H1 (cell line): Measurements from ENCODE around the gene MICALL2. TPM values are rescaled to one million over a fixed set of nuclear protein-coding genes. Genes with fewer than 3 reads are reported as not detected.

Source experiments
- CHD2 ChIP-seq: IDR thresholded peaks from 2 replicates; pipeline ENCODE4 v1.6.1; 2012; ENCODE audit warnings: low read length, improper control_type of control experiment
- CREB1 ChIP-seq: IDR thresholded peaks from 2 replicates; pipeline ENCODE4 v1.6.1; 2012; ENCODE audit warnings: inconsistent platforms
- EP300 ChIP-seq, 2 experiments: IDR thresholded peaks; 1 replicate in 1 of 2; 2 replicates in 1 of 2; pipeline ENCODE4 v1.6.1; 2011 to 2012; ENCODE audit warnings: low read depth in 2 of 2, low read length in 2 of 2, mild to moderate bottlenecking in 2 of 2, borderline replicate concordance in 1 of 2, inconsistent platforms in 1 of 2, moderate library complexity in 1 of 2
- PHF8 ChIP-seq: fragments of 200-600 bp; sonication (generic); conservative IDR thresholded peaks from 2 replicates; pipeline ENCODE4 v1.7.1; 2012; ENCODE audit warnings: low read depth, mild to moderate bottlenecking, inconsistent platforms, low read length, moderate library complexity
- POLR2AphosphoS5 ChIP-seq: IDR thresholded peaks from 2 replicates; pipeline ENCODE4 v1.6.1; 2011; ENCODE audit warnings: low read depth, low read length
- SP4 ChIP-seq: IDR thresholded peaks from 2 replicates; pipeline ENCODE4 v1.6.1; 2012; ENCODE audit warnings: low read length, inconsistent platforms
- SUZ12 ChIP-seq: fragments of 200-600 bp; sonication (generic); IDR thresholded peaks from 2 replicates; pipeline ENCODE4 v1.6.1; 2012; ENCODE audit warnings: mild to moderate bottlenecking, inconsistent platforms, low read length, moderate library complexity, mixed read lengths
- TEAD4 ChIP-seq: IDR thresholded peaks from 2 replicates; pipeline ENCODE4 v1.6.1; 2012; ENCODE audit warnings: low read depth, low read length, inconsistent platforms, mixed read lengths
- ZNF274 ChIP-seq: IDR thresholded peaks from 2 replicates; pipeline ENCODE4 v1.7.0; 2012; ENCODE audit warnings: low read length, borderline replicate concordance; ENCODE audit errors: extremely low read depth
- polyA plus RNA-seq, 7 experiments: library from polyadenylated mRNA; depleted of rRNA in 3 of 7; stranded (reverse) in 5 of 7; unstranded in 2 of 7; fragments of >200 nt in 5 of 7; fragments of 200-250 nt in 2 of 7; gene quantifications; 1 replicate in 5 of 7; 2 replicates in 1 of 7; 4 replicates in 1 of 7; pipeline versions ENCODE4 v1.2.1 to v1.2.3, GENCODE V29; 2011 to 2013; ENCODE audit warnings: missing spikeins in 2 of 7, mixed read lengths in 2 of 7
- total RNA-seq: library from RNA; stranded (reverse); fragmentation: NEBNext Ultra II Directional; extraction: Animal tissue kit (Norgen Biotek cat#: 25700); gene quantifications from 2 replicates; pipeline ENCODE4 v1.2.1, GENCODE V29; 2021
- TF ChIP-seq, protein P1 (sequence below): IDR thresholded peaks from 2 replicates; pipeline ENCODE4 v1.6.1; 2012; ENCODE audit warnings: low read length, inconsistent platforms

The MICALL2 gene
- total and polyA plus RNA-seq, 2 of the 8 experiments (the other 6 are each of a cell fraction or from before 2014, with no cell fraction given) = 5.3 to 8.5 TPM

DNA sequence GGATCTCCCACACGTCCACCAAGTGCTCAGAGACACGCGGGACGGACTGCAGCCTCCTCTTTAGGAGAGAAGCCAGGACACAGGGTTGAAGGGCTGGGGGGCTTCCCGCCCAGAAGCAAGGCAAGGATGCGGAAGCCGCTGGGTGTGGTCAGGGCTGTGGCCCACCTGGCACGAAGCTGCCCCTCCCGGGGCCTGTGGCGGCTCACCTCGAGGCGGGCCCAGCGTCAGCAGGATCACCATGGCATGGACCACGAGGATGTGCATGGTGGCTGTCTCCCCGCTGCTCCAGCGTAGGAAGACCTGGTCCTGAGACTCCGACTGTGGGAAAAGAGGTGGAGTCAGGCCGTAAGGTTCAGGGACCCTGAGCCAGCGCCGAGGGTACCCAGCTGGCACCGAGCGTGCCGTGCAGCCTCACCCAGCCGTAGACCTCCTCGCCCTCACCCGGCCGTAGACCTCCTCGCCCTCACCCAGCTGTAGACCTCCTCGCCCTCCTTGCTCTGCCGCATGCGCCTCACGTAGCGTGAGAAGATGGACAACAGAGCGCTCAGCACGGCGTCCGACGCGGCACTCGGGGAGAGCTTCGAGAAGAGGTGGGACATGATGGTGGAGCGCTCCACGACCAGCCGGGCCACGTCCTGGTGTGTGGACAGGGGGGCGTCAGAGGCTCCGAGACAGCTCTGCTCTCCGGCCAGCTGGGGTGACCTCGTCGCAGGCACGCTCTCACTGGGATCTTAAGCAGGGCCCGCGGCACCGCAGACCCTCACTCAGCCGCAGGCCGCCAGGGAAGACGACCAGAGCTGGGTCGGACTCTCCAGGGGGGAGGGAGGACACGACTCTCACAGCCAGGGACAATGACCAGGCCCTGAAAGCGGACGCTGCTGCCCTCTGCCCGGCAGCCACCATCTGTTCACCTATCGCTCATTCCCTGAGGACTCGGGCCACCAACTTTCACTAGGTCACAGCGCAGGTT, 24.6 kb upstream of the MICALL2 start (continued):
- no peak for TF ChIP-seq ZNF274
- TF ChIP-seq POLR2AphosphoS5 = no peak
- TF ChIP-seq TEAD4 = no peak
- TF ChIP-seq EP300 (IDR thresholded peaks at IDR 0.05; ENCODE audit: borderline replicate concordance in 1 of 2, low read depth in 2 of 2, low read length in 2 of 2) = no peak
- TF ChIP-seq CHD2 = no peak
- no peak for TF ChIP-seq CREB1
- no peak for TF ChIP-seq PHF8
- TF ChIP-seq, protein P1, sequence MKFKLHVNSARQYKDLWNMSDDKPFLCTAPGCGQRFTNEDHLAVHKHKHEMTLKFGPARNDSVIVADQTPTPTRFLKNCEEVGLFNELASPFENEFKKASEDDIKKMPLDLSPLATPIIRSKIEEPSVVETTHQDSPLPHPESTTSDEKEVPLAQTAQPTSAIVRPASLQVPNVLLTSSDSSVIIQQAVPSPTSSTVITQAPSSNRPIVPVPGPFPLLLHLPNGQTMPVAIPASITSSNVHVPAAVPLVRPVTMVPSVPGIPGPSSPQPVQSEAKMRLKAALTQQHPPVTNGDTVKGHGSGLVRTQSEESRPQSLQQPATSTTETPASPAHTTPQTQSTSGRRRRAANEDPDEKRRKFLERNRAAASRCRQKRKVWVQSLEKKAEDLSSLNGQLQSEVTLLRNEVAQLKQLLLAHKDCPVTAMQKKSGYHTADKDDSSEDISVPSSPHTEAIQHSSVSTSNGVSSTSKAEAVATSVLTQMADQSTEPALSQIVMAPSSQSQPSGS = no peak
- no peak for TF ChIP-seq SUZ12
- no peak for TF ChIP-seq SP4
- TF ChIP-seq, all 59 proteins: peak for 0
